Measurements from ENCODE around the gene PTCH2. TPM values are rescaled to one million over a fixed set of nuclear protein-coding genes. Genes with fewer than 3 reads are reported as not detected.

PTCH2 gene
- total RNA-seq, 1 donor from 2014 or later = 0.51 TPM

DNA sequence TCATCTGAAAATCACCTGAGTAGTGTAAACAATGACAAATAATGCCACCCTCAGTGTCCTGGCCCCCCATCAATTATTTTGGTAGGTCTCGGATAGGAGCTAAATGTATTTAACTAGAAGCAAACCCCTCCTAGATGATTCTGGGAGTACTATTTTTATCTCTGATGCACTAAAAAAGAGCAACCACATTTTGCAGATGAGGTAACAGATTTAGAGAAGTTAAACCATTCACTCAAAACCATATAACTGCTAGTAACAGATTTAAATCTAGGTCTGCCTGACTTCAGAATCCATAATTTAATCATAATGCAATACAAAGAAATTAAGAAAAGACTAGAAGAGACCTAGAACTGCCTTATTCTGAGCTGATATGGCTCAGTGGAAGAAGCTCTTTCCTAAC is 17.3 kb upstream of the PTCH2 start:
- no peak overlapping the region for H3K4me3 Mint-ChIP-seq (ENCODE audit: unreplicated experiment)
- H3K27ac Mint-ChIP-seq (ENCODE audit: unreplicated experiment) = no peak overlapping the region
- H3K27me3 Mint-ChIP-seq (ENCODE audit: unreplicated experiment) = no peaks in the 10 kb centered on the region
- peaks cover 9% of the 10 kb centered on the region for H3K36me3 Mint-ChIP-seq (ENCODE audit: low read depth, unreplicated experiment)
- TF ChIP-seq, protein P1, sequence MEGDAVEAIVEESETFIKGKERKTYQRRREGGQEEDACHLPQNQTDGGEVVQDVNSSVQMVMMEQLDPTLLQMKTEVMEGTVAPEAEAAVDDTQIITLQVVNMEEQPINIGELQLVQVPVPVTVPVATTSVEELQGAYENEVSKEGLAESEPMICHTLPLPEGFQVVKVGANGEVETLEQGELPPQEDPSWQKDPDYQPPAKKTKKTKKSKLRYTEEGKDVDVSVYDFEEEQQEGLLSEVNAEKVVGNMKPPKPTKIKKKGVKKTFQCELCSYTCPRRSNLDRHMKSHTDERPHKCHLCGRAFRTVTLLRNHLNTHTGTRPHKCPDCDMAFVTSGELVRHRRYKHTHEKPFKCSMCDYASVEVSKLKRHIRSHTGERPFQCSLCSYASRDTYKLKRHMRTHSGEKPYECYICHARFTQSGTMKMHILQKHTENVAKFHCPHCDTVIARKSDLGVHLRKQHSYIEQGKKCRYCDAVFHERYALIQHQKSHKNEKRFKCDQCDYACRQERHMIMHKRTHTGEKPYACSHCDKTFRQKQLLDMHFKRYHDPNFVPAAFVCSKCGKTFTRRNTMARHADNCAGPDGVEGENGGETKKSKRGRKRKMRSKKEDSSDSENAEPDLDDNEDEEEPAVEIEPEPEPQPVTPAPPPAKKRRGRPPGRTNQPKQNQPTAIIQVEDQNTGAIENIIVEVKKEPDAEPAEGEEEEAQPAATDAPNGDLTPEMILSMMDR (IDR thresholded peaks at IDR 0.05; ENCODE audit: unreplicated experiment) = no peak
- H3K4me1 Mint-ChIP-seq (ENCODE audit: unreplicated experiment) = no peaks in the 10 kb centered on the region
- no peaks in the 10 kb centered on the region for H3K9me3 Mint-ChIP-seq (ENCODE audit: unreplicated experiment)
- no peak for DNase-seq (ENCODE audit: low spot score)

DNA sequence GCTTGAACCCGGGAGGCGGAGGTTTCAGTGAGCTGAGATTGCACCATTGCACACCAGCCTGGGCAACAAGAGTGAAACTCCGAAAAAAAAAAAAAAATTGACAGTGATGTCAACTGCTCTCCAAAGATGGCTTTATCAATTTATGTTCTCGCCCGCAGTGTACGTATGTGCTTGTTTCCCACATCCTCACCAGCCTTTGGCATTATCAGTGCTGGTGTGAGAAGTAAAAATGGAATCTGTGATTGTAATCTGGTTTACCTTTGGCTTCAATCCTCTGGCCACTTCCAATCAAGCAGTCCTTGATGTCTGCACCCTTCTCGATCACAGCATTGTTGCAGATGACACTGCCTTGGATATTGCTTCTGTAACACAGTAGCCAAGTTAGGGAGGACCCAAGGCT is 14.4 kb upstream of the PTCH2 start:
- Mint-ChIP-seq H3K4me3 (ENCODE audit: unreplicated experiment) (no peak overlapping the region), H3K36me3 (ENCODE audit: low read depth, unreplicated experiment) (peaks cover 9% of the 10 kb centered on the region), H3K27ac (ENCODE audit: unreplicated experiment) (no peak overlapping the region), H3K9me3 (ENCODE audit: unreplicated experiment) (no peaks in the 10 kb centered on the region), H3K27me3 (ENCODE audit: unreplicated experiment) (no peaks in the 10 kb centered on the region), H3K4me1 (ENCODE audit: unreplicated experiment) (no peaks in the 10 kb centered on the region)
- DNase-seq (ENCODE audit: low spot score) = no peak
- TF ChIP-seq, protein P1 (IDR thresholded peaks at IDR 0.05; ENCODE audit: unreplicated experiment) = no peak

DNA sequence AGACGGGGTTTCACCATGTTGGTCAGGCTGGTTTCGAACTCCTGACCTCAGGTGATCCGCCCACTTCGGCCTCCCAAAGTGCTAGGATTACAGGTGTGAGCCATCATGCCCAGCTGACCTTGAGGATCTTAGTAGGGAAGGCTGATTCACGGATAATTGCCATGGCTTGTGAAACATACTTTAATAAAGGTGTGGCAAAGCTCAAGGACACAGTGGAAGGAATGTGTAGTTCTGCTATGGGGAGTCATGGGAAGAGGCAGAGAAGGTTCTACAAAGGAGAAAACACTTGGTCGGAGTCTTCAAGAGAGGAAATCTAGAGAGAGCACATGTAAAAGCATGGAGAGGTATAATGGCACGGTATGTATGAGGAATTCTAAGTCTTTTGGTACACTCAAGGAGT is 12.7 kb upstream of the PTCH2 start:
- no peak for DNase-seq (ENCODE audit: low spot score)
- Mint-ChIP-seq H3K9me3 (ENCODE audit: unreplicated experiment) (no peaks in the 10 kb centered on the region), H3K4me1 (ENCODE audit: unreplicated experiment) (no peaks in the 10 kb centered on the region), H3K27ac (ENCODE audit: unreplicated experiment) (no peak overlapping the region), H3K4me3 (ENCODE audit: unreplicated experiment) (no peak overlapping the region), H3K36me3 (ENCODE audit: low read depth, unreplicated experiment) (peaks cover 9% of the 10 kb centered on the region), H3K27me3 (ENCODE audit: unreplicated experiment) (no peaks in the 10 kb centered on the region)
- TF ChIP-seq, protein P1 (IDR thresholded peaks at IDR 0.05; ENCODE audit: unreplicated experiment) = no peak

DNA sequence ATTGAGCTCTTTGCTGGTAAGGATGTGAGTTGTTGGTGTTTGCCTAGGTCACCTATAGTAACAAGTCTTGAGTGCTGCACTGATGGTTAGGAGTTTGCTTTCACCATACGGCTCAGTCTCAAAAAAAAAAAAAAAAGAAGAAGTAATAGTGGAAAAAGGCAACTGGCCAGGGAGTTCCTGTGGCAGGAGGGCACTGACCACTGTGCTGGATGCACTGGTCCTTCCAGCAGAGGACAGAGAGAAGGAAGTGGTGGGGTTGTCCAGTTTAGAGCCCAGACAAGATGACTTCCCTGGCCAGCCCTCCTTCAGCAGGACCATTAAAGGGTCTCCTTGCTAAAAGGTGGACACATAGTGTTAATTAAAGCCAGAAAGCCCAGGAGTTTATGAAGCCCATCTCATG is 11.9 kb upstream of the PTCH2 start:
- peaks cover 9% of the 10 kb centered on the region for H3K36me3 Mint-ChIP-seq (ENCODE audit: low read depth, unreplicated experiment)
- TF ChIP-seq, protein P1 (IDR thresholded peaks at IDR 0.05; ENCODE audit: unreplicated experiment) = no peak
- H3K27ac Mint-ChIP-seq (ENCODE audit: unreplicated experiment) = no peak overlapping the region
- H3K4me3 Mint-ChIP-seq (ENCODE audit: unreplicated experiment) = no peak overlapping the region
- no peaks in the 10 kb centered on the region for H3K4me1 Mint-ChIP-seq (ENCODE audit: unreplicated experiment)
- no peak for DNase-seq (ENCODE audit: low spot score)
- H3K27me3 Mint-ChIP-seq (ENCODE audit: unreplicated experiment) = no peaks in the 10 kb centered on the region
- H3K9me3 Mint-ChIP-seq (ENCODE audit: unreplicated experiment) = no peaks in the 10 kb centered on the region

DNA sequence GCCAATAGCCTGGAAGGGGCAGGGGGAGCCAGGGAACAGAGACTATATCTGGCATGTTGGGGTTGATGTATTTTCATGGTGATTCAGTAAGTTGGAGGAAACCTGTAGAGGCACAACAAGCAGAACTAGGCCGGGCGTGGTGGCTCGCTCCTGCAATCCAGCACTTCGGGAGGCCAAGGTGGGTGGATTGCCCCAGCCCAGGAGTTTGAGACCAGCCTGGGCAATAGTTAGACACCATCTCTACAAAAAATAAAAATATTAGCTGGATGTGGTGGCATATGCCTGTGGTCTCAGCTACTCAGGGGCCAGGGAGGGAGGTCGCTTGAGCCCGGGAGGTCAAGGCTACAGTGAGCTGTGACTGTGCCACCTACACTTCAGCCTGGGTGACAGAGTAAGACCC is 10.1 kb upstream of the PTCH2 start:
- H3K27me3 Mint-ChIP-seq (ENCODE audit: unreplicated experiment) = no peaks in the 10 kb centered on the region
- H3K27ac Mint-ChIP-seq (ENCODE audit: unreplicated experiment) = no peak overlapping the region
- TF ChIP-seq, protein P1 (IDR thresholded peaks at IDR 0.05; ENCODE audit: unreplicated experiment) = no peak
- peaks cover 6% of the 10 kb centered on the region for H3K4me1 Mint-ChIP-seq (ENCODE audit: unreplicated experiment)
- no peak for DNase-seq (ENCODE audit: low spot score)
- no peak overlapping the region for H3K4me3 Mint-ChIP-seq (ENCODE audit: unreplicated experiment)
- H3K9me3 Mint-ChIP-seq (ENCODE audit: unreplicated experiment) = no peaks in the 10 kb centered on the region
- peaks cover 9% of the 10 kb centered on the region for H3K36me3 Mint-ChIP-seq (ENCODE audit: low read depth, unreplicated experiment)

Measured in endothelial cell (in vitro differentiated cells).